Left kidney (tissue), 8 donors: ENCODE results near the gene SMARCA1. TPM values are rescaled to one million over a fixed set of nuclear protein-coding genes. Genes with fewer than 3 reads are reported as not detected.
"Not testable (repeated sequence)": the region's sequence is repeated elsewhere in the genome, so short reads cannot be mapped to it uniquely, and the experiment has no call there.

Source experiments
- DNase-seq: peaks from one replicate; pipeline ENCODE4 v3.0.0-alpha.2; 2013
- long read RNA-seq, 8 donors: transcript quantifications; one replicate each; lab custom pipeline, GENCODE V29; 2026
- polyA plus RNA-seq: library from polyadenylated mRNA; unstranded; fragments of 120-200 nt; gene quantifications from one replicate; pipeline ENCODE4 v1.2.1, GENCODE V29; 2013; ENCODE audit not compliant: insufficient read length

Gene SMARCA1, protein sequence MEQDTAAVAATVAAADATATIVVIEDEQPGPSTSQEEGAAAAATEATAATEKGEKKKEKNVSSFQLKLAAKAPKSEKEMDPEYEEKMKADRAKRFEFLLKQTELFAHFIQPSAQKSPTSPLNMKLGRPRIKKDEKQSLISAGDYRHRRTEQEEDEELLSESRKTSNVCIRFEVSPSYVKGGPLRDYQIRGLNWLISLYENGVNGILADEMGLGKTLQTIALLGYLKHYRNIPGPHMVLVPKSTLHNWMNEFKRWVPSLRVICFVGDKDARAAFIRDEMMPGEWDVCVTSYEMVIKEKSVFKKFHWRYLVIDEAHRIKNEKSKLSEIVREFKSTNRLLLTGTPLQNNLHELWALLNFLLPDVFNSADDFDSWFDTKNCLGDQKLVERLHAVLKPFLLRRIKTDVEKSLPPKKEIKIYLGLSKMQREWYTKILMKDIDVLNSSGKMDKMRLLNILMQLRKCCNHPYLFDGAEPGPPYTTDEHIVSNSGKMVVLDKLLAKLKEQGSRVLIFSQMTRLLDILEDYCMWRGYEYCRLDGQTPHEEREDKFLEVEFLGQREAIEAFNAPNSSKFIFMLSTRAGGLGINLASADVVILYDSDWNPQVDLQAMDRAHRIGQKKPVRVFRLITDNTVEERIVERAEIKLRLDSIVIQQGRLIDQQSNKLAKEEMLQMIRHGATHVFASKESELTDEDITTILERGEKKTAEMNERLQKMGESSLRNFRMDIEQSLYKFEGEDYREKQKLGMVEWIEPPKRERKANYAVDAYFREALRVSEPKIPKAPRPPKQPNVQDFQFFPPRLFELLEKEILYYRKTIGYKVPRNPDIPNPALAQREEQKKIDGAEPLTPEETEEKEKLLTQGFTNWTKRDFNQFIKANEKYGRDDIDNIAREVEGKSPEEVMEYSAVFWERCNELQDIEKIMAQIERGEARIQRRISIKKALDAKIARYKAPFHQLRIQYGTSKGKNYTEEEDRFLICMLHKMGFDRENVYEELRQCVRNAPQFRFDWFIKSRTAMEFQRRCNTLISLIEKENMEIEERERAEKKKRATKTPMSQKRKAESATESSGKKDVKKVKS
- 125 TPM for polyA plus RNA-seq
- long read RNA-seq, donor 1, transcript SMARCA1-201 (25 exons, 3,564 nt): major isoform, 5 of 23 reads
- long read RNA-seq, donor 1, partial matches to known transcripts: 17 of 23 reads
- long read RNA-seq, donor 1, other reads (novel, unspliced or antisense): 0 of 23 reads
- long read RNA-seq, donor 2, full-length matches to known transcripts: 2 of 19 reads
- long read RNA-seq, donor 2, partial matches to known transcripts: 17 of 19 reads
- long read RNA-seq, donor 2, other reads (novel, unspliced or antisense): 0 of 19 reads
- long read RNA-seq, donor 3, partial matches to known transcripts: 5 of 9 reads
- long read RNA-seq, donor 3, other reads (novel, unspliced or antisense): 0 of 9 reads
- long read RNA-seq, donor 4: 0 reads
- long read RNA-seq, donor 5, full-length matches to known transcripts: 7 of 24 reads
- long read RNA-seq, donor 5, partial matches to known transcripts: 17 of 24 reads
- long read RNA-seq, donor 5, other reads (novel, unspliced or antisense): 0 of 24 reads
- long read RNA-seq, donor 6, partial matches to known transcripts: 22 of 25 reads
- long read RNA-seq, donor 6, other reads (novel, unspliced or antisense): 0 of 25 reads
- long read RNA-seq, donor 7, transcript SMARCA1-203 (24 exons, 3,948 nt): minor isoform, 5 of 41 reads
- long read RNA-seq, donor 7, transcript SMARCA1-201 (25 exons, 3,564 nt): major isoform, 7 of 41 reads
- long read RNA-seq, donor 7, partial matches to known transcripts: 29 of 41 reads
- long read RNA-seq, donor 7, other reads (novel, unspliced or antisense): 0 of 41 reads
- long read RNA-seq, donor 8, partial matches to known transcripts: 0 of 2 reads
- long read RNA-seq, donor 8, other reads (novel, unspliced or antisense): 0 of 2 reads

DNA sequence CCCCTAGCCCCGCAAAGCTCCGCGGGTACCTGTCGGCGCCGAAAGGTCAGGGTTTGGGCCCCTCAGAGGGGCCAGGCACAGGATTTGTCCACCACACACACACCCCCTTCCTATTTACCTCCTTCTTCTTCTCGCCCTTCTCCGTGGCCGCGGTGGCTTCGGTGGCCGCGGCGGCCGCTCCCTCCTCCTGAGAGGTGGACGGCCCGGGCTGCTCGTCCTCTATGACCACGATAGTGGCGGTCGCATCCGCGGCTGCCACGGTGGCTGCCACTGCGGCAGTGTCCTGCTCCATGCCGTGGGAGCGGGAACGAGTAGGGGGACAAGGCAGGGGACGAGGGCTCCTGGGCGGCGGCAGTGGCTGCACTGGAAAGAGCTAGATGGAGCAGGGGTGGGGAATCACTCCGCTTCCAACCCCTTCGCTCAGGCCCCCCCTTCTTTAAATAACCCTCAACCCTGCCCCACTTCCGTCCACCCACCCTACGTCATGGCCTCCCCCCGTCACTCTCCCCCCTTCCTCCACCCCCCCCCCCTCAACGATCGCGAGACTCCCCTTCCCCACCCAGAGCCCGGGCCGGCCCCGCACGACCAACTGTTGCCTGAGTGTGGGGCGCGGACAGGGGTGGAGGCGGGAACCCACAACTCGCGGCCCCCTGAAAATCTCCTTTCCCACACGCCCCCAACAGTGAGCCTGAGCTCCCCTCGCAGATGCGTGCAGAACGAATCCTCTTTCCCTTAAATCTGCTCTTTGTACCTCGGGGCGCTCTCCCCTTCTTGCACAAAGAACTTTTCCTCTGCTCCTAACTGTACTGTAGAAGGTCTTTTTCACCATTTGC is at the start of gene SMARCA1:
Gene SMARCA1 (minus strand): TSS at position 412 of the 833 bp plus-strand sequence. CDS start 120 bp downstream, at position 292.
- DNase-seq: peak; percentile 66

DNA sequence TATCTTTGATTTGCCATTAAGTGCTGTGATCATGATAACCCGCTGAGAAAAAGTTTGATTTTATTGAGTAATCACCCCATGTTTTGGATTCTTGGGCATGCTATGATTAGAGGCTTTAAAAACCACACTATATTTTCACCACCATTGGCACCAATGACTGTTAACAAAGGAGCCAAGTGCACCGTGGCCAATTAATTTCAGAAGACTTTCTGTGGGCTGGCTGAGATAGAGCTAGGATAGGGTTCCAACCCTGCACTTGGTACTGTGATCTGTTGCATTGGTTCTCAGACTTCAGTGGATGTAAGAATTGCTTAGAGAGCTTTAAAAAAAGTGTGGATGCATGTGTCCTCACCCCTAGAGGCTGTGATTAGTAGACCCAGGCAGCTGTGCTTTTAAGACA is 49.1 kb upstream of the SMARCA1 start:
- no peak for DNase-seq

DNA sequence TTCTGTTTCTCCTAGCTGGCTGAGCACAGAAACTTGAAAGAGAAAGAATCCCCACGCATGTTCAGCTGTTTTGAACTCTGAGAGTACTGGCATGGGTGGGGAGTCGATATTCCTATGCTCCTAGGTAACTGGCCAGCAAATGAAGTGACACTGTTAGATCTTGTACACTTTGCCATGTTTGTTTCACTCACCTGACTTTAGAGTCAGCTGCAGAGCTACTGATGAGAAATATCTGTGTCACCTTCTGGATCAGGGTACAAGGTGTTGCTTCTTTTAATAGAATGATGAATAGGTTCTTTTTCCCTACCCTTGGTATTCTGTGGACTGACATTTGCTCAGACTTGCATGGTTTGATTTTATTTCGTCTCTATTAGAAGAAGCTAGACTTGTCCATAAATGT is 45.1 kb upstream of the SMARCA1 start:
- DNase-seq: no peak

DNA sequence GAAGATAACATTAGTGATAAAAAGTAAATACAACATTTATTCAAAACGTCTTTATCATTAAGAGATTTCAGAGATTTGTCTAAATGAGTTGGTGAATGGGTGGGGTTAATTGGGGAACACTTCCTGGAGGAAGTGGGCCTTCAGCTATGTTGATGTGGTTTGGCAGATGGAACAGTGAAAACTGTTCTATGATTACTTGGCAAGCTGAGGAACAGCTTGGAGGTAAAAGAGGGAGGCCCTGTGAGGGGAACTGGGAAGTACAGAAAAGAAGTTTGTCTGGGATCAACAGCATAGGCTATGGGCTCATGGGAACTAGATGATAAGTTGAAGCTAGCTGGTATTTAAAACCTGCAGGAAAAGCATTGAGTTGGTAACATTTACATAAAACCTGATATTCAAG is 42.8 kb upstream of the SMARCA1 start:
- no peak for DNase-seq

DNA sequence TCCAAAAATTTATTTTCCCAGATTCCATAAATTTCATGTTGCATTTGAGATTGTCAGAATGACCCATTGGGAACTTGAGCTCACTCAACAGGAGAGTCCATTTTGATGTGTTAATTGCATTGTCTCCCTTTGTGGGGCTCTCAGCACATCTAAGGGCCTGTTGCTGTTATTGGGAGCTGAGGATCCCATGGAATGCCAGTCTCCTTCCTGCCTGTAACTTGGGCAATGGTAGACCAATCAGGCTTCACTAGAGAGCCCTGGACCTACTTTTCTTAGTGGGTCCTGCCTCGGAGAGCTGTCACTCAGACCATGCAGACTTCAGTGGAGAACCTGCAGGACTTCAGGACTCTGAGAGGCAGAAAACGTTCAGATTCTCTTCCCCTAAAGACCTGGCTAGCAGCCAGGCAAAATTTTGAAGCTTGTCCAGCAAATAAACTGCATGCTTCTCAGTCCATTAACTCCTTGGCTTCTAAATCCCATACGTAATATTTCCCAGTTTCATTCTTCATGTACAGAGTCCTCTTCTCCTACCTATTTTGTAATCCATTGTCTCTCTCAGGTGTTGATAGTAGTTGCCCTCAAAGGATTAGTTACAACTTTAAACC is 41.9 kb upstream of the SMARCA1 start:
- peak; percentile 28 for DNase-seq

DNA sequence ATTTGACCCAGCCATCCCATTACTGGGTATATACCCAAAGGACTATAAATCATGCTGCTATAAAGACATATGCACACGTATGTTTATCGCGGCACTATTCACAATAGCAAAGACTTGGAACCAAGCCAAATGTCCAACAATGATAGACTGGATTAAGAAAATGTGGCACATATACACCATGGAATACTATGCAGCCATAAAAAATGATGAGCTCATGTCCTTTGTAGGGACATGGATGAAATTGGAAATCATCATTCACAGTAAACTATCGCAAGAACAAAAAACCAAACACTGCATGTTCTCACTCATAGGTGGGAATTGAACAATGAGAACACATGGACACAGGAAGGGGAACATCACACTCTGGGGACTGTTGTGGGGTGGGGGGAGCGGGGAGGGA is 41.1 kb upstream of the SMARCA1 start:
- DNase-seq: not testable (repeated sequence)

DNA sequence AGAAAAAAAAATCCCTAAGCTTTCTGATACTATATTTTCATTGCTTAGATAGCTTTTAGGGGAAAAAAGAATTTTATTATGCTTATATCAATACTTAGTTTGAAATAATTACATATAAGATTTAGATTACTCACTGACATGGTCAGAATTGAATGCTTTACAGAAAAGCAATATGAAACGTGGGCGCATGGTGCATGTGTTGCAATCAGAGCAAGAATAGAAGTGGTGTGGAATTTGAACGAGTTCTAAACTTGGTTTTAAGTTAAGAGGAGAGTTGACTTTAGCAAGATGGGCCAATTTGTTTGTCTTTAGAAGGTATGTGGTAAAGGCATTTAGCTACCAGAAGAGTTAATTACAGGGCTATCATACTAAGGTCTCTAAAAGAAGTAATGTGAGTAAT is 38.2 kb upstream of the SMARCA1 start:
- no peak for DNase-seq

DNA sequence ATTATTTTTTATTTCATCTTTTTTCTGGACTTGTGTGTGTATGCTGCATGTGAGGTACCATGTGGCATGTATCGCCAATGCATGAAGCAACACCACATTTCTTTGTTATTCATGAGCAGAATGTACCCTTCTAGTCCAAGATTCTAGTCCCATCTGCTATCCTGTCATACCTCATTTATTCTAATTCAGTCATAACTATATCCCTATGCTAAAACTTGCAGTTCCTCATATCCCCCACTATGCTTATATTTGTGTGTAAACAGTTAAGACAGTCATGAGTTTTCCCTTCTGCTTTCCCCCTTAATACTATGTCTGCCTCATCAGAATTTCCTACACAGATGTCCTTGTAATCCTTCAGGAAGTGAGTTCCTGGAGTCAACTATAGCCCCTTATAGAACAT is 36.5 kb upstream of the SMARCA1 start:
- no peak for DNase-seq

DNA sequence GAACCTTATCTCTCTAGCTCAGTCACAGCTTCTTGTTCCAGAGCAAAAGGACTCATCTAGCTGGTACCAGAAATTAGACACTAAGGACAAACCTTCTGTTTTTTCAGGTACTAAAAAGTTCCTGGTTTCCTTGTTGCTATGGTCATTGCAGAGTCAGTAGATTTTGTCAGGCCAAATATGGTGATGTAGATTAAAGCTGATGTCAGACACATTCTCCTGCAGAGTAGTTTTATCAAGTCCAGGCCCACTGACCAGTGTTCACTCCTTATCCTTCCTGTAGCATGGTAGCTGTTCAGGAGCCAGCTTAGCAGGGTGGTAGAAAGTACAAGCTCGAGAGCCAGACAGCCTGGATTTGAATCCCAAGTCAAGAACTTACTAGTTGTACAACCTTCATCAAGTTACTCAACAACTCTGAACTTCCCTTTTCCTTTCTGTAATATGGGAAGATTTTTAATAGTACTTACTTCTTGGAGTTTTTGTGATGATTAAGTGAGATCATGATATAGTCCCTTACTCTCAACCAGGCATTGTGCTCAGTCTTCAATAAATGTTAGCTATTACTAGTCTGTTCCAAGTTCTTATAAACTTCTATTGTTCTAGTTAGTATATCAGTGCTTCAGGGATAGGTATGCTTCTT is 34.7 kb upstream of the SMARCA1 start:
- DNase-seq: no peak

DNA sequence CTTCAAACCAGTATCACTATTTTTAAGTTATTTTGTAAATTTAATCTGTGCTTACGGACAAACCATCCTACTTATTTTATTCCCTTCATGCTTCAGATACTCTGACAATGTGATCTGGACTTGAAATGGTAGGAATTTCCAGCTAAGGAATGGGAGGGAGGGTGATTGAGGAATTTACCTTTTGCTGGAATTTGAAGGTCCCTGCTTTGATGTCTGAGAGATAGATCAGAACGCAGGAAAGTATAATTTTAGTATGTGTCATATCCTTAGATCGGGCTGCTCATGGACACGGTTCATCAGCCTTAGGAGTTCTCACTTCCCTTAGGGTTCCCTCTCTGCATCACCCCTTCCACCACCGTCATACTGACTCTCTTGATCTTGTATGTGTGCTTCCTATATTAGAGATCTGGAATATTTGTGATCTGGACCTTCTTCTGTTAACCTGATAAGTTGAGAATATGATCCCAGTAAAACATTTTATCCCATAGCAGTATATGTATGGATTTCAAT is 33.6 kb upstream of the SMARCA1 start:
- DNase-seq: no peak

DNA sequence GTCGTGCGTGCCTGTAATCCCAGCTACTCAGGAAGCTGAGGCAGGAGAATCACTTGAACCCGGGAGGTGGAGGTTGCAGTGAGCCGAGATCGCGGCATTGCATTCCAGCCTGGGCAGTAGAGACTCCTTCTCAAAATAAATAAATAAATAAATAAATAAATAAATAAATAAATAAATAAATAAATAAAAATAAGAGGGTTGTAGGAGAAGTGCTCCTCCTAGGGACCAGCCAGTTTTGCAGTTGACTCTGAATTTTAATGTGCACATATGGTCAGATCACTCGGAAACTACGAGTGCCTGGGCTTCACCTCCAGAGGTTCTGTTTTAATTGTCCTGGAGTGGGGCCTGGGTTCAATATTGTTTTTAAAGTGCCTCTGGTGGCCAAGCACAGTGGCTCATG is 31.5 kb upstream of the SMARCA1 start:
- not testable (repeated sequence) for DNase-seq

DNA sequence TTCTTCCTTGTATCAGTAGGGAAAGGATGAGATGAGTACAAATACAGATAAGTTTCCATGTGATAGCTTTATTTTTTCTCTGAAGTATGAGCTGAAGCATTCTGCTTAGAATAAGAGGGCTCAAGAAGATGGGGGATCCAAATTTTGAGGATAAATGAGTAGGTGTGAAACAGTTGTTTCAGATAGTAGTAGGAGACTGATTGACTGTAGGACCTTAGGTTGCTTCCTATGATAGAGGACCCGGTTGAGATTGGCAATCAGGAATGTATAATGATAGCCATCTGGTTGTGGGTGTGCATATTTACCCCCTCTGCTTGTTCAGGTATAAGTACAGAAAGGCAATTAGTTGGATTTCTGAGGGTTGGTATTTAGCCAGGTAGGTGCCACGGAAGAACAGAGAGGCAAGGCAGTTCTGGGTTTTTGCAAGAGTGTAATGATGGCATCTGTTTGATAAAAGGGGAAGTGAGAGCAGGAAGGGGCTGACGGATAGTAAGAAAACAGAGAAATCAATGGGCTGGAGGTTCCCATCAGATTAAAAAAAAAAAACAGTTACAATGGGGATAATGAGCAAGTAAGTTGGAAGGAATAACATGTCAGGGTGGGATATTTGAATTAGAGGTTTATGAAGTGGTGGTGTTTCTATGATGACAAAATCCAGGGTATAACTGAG is 30.5 kb upstream of the SMARCA1 start:
- no peak for DNase-seq

DNA sequence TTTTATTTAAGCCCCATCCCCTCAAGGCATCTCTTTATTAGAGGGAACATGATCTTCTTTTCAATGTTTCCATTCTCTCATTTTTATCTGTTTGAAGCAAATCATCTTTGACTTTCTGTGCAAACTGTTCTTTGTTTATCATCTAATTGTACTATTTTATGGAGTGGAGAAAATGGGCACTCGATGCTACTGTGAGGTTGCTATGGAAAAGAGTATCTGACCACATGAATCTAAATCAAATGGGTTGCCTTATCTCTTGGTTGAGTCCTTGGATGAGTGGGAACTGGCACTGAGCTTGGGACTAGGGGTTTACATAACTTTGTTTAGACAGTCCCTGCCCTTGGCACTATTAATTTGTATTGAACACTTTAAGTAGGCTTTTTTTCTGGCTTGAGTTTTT is 25.8 kb upstream of the SMARCA1 start:
- DNase-seq: no peak

DNA sequence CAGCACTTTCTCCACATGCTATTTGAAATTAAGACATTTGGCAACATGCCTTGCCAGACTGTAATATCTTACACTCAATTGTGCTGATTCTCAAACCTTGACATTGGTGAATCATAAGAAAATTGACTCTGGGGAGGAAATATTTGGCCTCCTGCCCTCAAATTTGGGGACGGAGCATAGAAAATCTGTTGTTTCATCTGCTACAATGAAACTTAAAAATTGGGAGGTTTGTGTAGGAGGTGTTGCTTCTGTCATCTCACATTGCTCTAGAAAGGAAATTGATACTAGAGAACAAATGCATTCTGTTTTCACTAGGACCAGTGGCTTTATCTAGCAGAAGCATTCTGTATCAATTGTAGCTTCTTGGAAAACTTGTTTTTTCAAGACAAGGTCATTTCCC is 22.1 kb upstream of the SMARCA1 start:
- DNase-seq: no peak

DNA sequence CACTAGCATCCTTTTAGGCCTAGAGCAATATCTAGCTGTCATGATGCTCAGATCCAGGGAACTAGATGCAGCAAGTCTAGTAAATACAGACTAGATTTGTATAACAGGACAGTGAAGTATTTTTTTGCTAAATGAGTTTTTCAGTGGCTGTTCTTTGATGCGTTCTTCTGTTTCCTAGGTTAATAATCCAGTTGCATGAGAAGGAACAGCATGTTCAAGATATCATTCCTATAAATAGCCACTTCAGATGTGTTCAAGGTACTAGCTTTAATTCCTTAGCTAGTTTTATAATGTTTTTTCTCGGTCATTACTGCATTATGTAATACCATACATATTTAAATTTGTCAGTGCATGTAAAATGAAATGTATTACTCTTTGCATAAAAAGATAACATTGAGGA is 21.5 kb upstream of the SMARCA1 start:
- DNase-seq: no peak

DNA sequence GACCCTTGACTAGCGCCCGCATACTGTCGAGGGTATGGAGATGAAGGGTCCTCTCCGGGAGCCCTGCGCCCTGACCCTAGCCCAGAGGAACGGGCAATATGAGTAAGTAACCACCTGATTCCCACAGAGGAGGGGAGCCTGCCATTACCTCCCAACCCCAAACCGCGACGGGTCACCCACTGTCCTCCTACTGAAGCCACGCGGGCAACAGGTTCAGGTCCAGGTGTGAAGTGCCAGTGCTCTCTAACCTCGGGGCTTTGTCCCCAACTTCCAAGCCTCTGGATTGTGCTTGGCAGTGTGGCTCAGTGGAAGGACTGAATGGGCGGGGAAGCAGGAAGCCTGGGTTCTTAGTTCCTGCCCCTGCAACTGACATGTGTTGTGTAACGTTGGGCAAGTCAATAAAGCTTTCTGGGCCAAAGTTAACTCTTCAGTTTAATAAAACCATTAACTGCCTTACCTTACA is 17.5 kb upstream of the SMARCA1 start:
- no peak for DNase-seq

DNA sequence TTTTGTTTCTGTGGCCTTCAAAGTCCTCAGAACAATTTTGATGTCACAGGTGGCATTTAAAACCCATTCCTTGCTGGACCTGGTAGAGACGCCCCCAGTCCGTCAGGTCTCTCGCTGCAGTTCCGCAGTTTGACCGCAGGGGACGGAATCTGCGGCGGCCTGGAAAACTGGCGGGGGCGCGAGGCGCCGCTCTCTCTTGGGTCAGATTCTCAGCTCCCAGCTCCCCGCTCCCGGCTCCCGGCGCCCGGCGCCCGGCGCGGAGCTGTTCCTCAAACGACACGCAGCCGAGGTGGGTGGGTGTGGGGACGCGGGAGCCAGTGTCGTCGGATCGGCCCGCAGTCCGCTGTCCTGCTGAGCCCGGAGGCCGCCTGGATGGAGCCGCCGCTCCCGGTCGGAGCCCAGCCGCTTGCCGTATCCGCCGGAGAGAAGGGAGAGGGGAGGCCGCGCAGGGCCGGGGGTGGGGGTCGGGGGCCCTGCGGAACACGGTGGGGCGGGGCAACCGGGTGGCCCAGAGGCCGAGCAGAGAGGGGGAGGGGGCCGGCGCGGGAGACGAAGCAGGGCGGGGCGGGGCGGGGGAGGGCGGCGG is 16.9 kb upstream of the SMARCA1 start, which contains the start of gene OCRL:
Gene OCRL (plus strand): TSS at position 192 of the 586 bp plus-strand sequence. CDS start 181 bp downstream, at position 373.
- DNase-seq: peak; percentile 55
